Tibial nerve (tissue), 4 donors: Measurements from ENCODE around the gene UBE2U.

Source experiments
- CTCF ChIP-seq, 5 experiments: fragments of 200-600 bp in 3 of 5; fragments of 450-650 bp in 2 of 5; sonication (generic) in 3 of 5; IDR thresholded peaks; one replicate each; pipeline ENCODE4 v1.5.1; 2016 to 2019; ENCODE audit warnings: antibody characterized with exemption in 5 of 5, mild to moderate bottlenecking in 3 of 5, moderate library complexity in 2 of 5
- EP300 ChIP-seq, 2 donors: sonication (generic); formaldehyde crosslinking; IDR thresholded peaks; one replicate each; pipeline ENCODE4 v1.6.1; 2017; ENCODE audit warnings: antibody characterized with exemption in 2 of 2, mild to moderate bottlenecking in 1 of 2
- POLR2A ChIP-seq, 2 donors: fragments of 450-650 bp; IDR thresholded peaks; one replicate each; pipeline ENCODE4 v1.6.1; 2017; ENCODE audit warnings: antibody characterized with exemption in 2 of 2, mild to moderate bottlenecking in 2 of 2, moderate library complexity in 2 of 2

DNA sequence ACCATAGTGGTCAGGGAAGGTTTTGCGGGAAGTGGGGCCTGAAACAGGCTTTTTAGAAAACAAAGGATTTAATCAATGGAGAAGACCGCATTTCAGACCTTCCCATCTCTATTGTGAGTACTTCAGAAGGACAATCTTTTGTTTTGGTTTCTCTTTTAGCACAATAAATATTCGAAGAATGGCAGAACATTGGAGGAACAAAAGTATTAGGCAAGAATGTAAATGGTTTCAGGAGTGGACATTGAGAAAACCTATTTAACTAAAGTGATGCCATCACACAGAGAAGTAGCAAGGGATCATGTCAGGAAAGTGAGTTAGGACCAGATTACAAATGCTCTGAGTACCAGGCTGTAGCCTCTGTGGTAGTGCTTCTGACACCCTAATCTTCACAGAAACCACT is 26.8 kb upstream of the UBE2U start:
- TF ChIP-seq CTCF (IDR thresholded peaks at IDR 0.05) (no peak), POLR2A (IDR thresholded peaks at IDR 0.05) (no peak), EP300 (IDR thresholded peaks at IDR 0.05) (no peak)
